Activated naive CD4-positive, alpha-beta T cell (primary cell): ENCODE data around the gene ZNF101.
A peak's percentile ranks its signal among the peaks of the same experiment; 100 is the strongest.
"Not testable (repeated sequence)": the region's sequence is repeated elsewhere in the genome, so short reads cannot be mapped to it uniquely, and the experiment has no call there.

Source experiments
- DNase-seq, 4 experiments: peaks; one replicate each; lab custom pipeline; 2025; lab: John Stamatoyannopoulos, UW

ZNF101 gene

DNA sequence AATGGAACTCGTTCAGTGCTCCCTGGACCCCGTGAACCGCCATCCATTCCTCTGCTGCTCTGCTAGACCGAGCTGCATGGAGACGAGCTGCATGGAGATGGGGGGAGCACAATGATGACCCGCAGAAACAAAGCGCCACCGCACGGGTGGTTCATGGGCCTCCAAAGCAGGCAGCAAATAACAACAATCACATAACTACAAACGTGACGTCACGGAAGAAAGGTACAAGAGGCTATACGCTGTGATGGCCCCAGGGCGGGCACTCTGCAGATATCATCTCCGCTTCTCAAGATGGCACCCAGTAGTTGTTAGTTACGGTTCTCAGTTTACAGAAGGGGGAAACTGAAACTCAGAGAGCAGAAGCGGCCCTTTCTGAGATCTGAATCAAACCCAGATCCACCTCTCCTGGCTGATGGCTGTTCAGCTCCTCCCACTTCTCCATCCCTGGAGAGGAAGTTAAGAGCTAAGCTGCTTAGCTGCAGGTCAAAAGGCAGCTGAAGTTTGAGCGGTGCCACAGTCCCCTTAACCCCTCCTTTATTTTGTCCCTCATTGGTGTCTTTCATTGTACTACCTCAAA is 6.9 kb upstream of the ZNF101 start:
- no peak for DNase-seq

DNA sequence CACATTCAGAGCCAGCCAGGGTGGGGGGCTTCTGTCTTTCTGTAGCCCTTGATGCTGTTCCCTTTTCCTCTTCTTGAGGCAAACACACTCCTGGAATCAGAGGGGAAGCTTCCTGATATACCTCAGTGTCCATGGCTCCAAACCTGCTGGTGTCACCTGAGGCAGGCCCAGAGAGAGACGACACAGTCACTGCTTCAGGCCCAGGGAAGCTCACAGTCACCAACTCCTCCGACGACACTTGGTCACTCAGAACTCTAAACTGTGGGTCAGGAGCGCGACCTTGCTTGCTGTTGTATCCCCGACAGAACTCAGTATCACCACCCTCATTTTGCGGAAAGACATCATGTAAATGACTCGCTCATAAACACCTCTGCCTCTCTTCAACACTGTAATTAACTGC is 6.3 kb upstream of the ZNF101 start:
- no peak for DNase-seq

DNA sequence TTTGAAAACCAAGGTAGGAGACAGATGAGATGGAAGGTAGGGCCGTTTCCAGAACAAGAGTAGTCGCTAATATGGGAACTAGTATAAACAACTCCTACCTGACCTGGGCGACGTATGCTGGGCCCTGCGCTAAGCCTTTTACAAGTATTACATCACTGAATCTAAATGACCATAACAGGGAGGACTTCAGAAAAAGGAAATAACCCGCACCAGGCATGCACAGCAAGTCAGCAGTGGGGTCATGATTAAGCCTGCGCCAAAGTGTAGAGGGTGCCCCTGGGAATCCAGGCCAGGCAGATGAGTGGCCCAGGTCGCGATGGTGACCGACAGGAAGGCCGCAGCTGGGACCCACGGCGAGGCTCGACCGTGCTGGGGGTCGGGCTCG is 5.8 kb upstream of the ZNF101 start:
- no peak for DNase-seq

DNA sequence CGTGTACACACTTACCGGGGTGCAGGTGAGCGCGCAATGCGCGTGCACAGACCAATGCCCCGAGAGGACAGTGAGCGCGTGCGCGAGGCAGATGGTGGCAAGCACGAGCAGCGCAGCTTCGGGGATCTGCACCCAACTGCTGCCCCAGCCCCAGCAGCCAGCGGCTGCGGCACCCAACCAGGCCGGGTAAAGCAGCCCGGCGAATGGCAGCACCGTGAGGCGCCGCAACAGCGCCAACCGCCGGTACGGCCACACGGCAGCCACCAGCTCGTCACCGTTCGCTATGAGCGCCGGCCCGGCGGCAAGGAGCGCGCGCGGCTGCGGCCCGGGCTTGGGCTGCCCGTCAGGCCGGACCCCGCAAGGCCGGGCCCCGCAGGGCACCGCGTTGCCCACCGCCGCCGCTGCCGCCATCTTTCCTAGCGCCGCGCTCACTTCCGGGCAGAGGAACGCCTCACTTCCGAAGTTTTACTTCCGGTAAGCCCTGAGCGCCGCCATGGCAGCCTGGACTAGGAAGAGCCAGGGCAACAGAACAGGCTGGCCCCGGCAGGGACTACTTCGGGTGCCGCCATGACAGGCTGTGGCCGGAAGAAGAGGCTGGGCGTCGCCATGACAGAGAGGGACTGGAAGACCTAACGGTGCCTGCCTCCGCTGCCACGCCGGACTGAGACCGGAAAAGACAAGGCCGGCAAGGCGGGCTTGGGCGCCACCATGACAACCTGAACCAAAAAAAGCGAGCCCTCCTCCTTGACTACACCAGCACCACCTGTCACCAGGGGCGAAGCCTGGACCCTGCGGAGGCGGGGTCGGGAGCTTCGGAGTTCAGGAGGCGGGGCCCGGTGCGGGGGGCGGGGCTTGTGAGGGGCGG is 5.2 kb upstream of the ZNF101 start, which contains the start of gene ATP13A1:
ATP13A1 (minus strand) TSS at position 421 of the 865 bp plus-strand sequence; CDS start at position 411, 10 bp downstream.
- peak; percentile 93 to 97 (median 96) for DNase-seq

DNA sequence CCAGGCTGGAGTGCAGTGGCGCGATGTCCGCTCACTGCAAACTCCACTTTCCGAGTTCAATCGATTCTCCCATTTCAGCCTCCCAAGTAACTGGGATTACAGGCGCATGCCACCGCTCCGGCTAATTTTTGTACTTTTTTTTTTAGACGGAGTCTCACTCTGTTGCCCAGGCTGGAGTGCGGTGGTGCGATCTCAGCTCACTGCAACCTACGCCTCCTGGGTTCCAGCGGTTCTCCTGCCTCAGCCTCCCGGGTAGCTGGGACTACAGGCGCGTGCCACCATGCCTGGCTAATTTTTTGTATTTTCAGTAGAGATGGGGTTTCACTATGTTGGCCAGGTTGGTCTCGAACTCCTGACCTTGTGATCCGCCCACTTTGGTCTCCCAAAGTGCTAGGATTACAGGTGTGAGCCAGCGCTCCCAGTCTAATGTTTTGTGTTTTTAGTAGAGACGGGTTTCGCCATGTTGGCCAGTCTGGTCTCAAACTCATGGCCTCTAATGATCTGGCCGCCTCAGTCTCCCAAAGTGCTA is 3.2 kb upstream of the ZNF101 start:
- DNase-seq = not testable (repeated sequence)

DNA sequence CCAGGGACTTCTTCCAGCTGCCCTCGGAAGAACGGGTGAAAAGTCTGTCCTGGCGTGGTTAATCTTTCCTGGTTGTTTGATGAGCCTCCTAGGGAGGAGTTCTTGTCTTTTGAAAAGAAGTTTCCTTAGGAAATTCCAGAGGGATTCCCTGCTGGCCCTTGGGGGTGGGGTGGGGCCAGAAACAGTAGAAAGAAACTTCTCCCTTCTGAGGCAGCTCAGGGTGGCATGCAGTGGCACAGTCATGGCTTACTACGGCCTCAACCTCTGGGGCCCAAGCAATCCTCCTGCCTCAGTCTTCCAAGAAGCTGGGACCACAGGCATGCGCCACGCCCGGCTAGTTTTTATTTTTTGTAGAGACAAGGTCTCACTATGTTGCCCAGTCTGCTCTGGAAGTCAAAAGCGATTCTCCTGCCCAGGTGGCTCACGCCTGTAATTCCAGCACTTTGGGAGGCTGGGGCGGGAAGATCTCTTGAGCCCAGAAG is 1.5 kb downstream of the ZNF101 start:
- DNase-seq = no peak

DNA sequence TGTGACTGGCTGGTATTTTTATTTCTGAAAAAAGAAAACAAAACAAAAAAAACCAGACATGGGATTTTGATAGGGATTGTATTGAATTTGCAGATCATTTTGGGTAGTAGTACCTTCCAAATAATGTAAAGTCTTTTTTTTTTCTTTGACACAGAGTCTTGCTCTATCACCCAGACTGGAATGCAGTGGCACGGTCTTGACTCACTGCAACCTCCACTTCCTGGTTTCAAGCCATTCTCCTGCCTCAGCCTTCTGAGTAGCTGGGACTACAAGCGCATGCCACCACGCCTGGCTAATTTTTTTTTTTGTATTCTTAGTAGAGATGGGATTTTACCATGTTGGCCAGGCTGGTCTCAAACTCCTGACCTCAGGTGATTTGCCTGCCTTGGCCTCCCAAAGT is 4.2 kb downstream of the ZNF101 start:
- DNase-seq = no peak

DNA sequence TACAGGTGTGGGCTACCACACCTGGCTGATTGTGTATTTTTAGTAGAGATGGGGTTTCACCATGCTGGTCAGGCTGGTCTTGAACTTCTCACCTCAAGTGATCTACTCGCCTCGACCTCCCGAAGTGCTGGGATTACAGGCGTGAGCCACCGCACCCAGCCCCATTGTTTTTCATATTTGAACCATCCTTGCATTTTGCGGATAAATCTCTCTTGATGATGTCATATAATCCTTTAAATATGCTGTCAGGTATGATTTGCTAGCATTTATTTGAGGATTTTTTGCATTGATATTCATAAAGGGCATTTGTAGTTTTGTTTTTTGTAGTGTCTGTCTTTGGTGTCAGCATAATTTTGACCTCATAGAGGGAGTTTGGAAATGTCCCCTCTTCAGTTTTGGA is 5.7 kb downstream of the ZNF101 start:
- DNase-seq = no peak

DNA sequence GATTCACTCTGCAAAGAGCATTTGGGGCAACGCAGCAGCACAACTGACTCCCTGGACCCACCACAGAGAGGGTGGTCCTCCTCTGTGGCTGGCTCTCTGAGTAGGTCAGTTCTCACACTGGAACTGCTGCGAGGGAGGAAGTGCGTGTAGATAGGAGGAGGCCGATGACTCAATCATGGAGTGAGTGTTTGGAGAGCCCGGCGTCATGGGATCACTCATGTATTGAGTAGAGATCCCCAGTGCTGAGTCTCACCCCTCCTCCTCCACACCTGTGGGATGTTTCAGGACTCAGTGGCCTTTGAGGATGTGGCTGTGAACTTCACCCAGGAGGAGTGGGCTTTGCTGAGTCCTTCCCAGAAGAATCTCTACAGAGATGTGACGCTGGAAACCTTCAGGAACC is 8.9 kb downstream of the ZNF101 start:
- no peak for DNase-seq

DNA sequence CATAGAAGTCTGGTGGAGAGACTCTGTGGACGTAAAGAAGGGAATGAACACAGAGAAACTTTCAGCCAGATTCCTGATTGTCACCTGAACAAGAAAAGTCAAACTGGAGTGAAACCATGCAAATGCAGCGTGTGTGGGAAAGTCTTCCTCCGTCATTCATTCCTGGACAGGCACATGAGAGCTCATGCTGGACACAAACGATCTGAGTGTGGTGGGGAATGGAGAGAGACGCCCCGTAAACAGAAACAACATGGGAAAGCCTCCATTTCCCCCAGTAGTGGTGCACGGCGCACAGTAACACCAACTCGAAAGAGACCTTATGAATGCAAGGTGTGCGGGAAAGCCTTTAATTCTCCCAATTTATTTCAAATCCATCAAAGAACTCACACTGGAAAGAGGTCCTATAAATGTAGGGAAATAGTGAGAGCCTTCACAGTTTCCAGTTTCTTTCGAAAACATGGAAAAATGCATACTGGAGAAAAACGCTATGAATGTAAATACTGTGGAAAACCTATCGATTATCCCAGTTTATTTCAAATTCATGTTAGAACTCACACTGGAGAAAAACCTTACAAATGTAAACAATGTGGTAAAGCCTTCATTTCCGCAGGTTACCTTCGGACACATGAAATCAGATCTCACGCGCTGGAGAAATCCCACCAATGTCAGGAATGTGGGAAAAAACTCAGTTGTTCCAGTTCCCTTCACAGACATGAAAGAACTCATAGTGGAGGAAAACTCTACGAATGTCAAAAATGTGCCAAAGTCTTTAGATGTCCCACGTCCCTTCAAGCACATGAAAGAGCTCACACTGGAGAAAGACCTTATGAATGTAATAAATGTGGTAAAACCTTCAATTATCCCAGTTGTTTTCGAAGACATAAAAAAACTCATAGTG is 10.8 kb downstream of the ZNF101 start:
- no peak for DNase-seq

DNA sequence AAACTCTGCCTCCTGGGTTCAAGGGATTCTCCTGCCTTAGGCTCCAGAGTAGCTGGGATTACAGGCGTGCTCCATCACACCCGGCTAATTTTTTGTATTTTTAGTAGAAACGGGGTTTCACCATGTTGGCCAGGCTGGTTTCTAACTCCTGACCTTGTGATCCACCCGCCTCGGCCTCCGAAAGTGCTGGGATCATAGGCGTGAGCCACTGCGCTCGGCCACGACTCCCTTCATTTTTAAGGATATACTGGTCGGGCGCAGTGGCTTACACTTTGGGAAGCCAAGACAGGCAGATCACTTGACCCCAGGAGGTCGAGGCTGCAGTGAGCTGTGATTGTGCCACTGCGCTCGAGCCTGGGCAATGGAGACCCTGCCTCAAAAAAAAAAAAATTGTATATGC is 17.5 kb downstream of the ZNF101 start:
- DNase-seq = not testable (repeated sequence)

DNA sequence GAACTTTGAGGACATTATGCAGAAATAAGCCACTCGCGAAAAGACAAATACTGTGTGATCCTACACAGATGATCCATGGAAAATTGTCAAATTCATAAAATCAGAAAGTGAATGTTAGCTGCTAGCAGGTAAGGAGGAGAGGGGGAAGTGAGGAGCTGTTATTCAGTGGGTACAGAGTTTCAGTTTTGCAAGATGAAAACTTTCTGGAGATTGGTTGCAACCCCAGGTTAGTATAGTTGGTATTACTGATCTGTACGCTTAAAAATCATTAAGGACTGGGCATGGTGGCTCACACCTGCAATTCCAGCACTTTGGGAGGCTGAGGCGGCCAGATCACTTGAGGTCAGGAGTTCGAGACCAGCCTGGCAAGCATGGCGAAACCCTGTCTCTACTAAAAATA is 17.9 kb downstream of the ZNF101 start:
- no peak for DNase-seq

DNA sequence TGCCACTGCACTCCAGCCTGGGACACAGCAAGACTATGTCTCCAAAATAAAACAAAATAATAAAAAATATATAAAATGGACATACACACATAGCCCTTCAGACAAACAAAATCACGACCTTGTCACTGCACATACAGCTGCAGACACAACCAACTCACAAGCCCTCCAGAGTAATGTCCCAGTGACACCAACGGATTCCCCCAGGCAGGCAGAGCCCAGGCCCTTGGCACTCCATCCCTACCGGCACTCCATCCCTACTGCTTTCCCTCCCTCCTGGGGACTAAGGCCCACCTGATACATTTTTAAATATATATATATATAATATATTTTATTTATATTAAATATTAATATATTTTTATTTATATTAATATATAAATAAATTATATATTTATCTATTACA is 18.5 kb downstream of the ZNF101 start:
- no peak for DNase-seq

DNA sequence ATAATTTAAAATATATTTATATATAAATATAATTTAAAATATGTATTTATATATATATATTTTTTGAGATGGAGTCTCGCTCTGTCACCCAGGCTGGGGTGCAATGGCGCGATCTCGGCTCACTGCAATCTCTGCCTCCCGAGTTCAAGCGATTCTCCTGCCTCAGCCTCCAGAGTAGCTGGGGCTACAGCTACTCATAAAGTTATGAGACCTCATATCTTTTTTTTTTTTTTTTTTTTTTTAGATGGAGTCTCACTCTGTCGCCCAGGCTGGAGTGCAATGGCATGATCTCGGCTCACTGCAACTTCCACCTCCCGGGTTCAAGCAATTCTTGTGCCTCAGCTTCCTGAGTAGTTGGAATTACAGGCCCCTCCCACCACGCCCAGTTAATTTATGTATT is 20.4 kb downstream of the ZNF101 start:
- DNase-seq = not testable (repeated sequence)

DNA sequence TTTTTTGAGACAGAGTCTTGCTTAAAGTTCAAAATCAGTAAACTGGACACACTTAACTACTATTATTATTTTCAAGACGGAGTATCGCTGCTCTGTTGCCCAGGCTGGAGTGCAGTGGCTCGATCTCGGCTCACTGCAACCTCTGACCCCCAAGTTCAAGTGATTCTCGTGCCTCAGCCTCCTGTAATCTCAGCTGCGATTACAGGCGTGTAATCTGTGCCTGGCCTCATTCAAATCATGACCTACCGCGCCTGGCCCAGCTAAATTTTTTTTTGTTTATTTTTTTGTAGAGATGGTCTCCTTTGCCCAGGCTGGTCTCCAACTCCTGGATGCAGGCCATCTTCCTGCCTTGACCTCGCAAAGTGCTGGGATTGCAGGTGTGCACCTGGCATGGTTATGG is 23.0 kb downstream of the ZNF101 start:
- DNase-seq = no peak

DNA sequence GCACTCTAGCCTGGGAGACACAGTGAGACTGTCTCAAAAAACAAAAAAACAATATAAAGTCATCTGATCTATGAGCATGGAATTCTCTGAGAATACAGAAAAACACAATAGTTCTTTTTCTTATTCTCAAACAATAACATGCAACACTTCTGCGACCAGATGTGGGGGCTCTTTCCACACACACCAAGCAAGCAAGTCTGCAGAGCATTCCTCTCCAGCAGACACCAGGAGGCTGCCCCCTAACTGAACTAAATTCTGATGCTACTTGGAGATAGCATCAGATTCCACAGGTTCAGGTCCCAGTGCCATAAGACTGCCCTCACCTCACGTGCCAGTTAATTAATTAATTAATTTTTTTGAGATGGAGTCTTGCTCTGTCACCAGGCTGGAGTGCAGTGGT is 27.7 kb downstream of the ZNF101 start:
- DNase-seq = no peak

DNA sequence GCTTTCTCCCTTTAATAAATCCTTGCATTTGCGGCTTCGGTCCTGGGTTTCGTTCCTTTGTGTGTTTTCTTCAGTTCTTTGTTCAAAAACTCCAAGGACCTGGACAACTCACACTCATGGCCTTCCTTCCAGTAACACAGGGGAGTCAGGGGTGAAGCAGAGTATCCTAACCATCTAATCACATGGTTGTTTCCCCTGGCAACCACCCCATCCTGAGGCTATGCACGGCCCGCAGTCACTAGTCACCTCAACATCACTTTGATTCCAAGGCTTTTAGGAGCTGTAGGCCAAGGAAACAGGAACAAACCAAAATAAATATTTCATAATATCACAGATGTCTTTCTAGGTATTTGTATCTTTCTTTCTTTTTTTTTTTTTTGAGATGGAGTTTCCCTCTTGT is 28.9 kb downstream of the ZNF101 start:
- DNase-seq = no peak

DNA sequence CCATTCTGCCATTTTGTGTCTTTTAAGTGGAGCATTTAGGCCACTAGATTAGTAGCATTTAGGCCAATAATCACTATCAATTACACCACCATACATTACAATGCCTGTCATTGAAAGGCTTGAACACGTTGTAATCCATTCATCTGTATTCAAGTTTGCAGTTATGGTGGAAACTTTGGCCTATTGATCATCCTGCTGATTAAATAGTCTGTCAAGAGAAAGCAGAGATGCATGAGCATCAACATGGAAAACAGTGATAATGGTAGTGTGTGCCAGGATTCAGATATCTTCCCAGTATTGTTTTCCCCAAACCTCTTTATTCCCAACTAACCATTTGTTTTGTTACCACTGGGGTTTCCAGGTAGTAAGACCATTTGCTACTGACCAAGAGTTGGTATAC is 31.9 kb downstream of the ZNF101 start:
- not testable (repeated sequence) for DNase-seq

DNA sequence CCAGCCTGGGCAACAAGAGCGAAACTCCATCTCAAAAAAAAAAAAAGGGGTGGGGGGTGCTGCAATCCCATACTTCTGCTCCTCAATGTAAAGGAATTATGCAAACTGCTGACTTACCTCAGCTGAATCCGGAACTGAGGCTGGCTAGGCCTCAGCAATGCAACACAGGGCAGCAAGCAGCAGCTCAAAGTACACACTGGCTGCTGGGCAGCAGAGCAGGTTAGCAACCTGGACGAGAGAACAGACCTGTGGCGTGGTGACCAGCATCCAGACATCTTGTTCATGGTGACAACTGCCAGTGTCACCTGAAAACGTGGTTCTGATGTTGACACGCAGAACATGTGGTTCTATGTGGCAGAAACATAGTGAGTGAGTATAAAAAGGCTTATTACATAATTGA is 36.2 kb downstream of the ZNF101 start:
- no peak for DNase-seq

DNA sequence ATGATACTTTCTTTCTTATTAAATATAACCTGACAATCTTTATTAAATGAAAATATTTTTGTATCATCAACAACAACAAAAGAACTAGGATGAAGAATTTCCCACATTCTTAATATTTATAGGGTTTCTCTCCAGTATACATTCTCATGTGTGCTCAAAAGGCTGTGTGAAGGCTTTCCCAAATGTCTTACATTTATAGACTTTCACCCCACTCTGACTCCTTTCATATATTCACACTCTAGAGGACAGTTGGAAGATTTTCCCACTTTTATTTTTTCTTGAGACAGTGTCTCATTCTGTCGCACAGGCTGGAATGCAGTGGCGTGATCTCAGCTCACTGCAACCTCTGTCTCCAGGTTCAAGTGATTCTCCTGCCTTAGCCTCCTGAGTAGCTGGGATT is 41.9 kb downstream of the ZNF101 start:
- DNase-seq = no peak

DNA sequence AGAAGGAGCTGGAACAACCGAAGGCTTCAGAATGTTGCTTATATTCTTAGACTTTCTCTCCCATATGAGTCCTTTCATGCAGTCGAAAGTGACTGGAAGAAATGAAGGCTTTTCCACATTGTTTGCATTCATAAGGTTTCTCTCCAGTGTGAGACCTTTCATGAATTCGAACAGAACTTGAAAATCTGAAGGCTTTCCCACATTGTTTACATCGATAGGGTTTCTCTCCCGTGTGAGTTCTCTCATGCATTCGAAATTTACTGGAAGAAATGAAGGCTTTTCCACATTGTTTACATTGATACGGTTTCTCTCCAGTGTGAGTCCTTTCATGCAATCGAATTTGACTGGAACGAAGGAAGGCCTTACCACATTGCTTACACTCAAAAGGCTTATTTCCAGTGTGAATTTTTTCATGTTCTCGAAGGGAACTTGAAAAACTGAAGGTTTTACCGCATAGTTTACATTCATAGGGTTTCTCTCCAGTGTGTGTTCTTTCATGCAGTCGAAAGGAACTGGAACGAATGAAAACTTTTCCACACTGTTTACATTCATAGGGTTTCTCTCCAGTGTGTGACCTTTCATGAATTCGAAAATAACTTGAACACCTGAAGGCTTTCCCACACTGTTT is 42.8 kb downstream of the ZNF101 start:
- DNase-seq = no peak
